GM18519 (cell line): Measurements from ENCODE around the gene ZNF664.
"Not testable (repeated sequence)": the region's sequence is repeated elsewhere in the genome, so short reads cannot be mapped to it uniquely, and the experiment has no call there.

Experiments
- ATAC-seq: cut with Tn5 transposase; IDR thresholded peaks from one replicate; pipeline ENCODE4 v1.9.1; 2021; ENCODE audit warnings: mild to moderate bottlenecking, moderate library complexity; ENCODE audit not compliant: unreplicated experiment, low FRiP score

ZNF664 gene

GRCh38 chr12:123941000-123941399, 32.0 kb upstream of the ZNF664 start:
- ATAC-seq, result no peak

GRCh38 chr12:123941624-123942237, 31.3 kb upstream of the ZNF664 start:
- ATAC-seq, result no peak

GRCh38 chr12:123942238-123942653, 30.8 kb upstream of the ZNF664 start:
- no peak for ATAC-seq

GRCh38 chr12:123942911-123943648, 29.9 kb upstream of the ZNF664 start:
- no peak for ATAC-seq

GRCh38 chr12:123943816-123944215, 29.2 kb upstream of the ZNF664 start:
- no peak for ATAC-seq

GRCh38 chr12:123944696-123945095, 28.3 kb upstream of the ZNF664 start:
- no peak for ATAC-seq

GRCh38 chr12:123945287-123946151, 27.5 kb upstream of the ZNF664 start:
- no peak for ATAC-seq

- no peak for ATAC-seq
These were observed 26.9 kb upstream of the ZNF664 start for GRCh38 chr12:123946152-123946515.

GRCh38 chr12:123946516-123947505, 26.2 kb upstream of the ZNF664 start:
- not testable (repeated sequence) for ATAC-seq

GRCh38 chr12:123947531-123947930, 25.5 kb upstream of the ZNF664 start:
- ATAC-seq, result not testable (repeated sequence)

- ATAC-seq, result no peak
These were observed 24.6 kb upstream of the ZNF664 start for GRCh38 chr12:123948401-123948795.

- no peak for ATAC-seq
These were observed 23.9 kb upstream of the ZNF664 start for GRCh38 chr12:123948796-123949769.

- no peak for ATAC-seq
These were observed 23.2 kb upstream of the ZNF664 start for GRCh38 chr12:123949770-123950165.

GRCh38 chr12:123950476-123951349, 22.3 kb upstream of the ZNF664 start:
- no peak for ATAC-seq

- ATAC-seq, result no peak
These were observed 21.5 kb upstream of the ZNF664 start for GRCh38 chr12:123951467-123951866.

GRCh38 chr12:123952037-123952436, 21.0 kb upstream of the ZNF664 start:
- no peak for ATAC-seq

GRCh38 chr12:123954647-123955350, 18.2 kb upstream of the ZNF664 start:
- ATAC-seq, result no peak
